ENCODE measurements around the gene CST4. TPM values are rescaled to one million over a fixed set of nuclear protein-coding genes. Genes with fewer than 3 reads are reported as not detected.
A peak's percentile ranks its signal among the peaks of the same experiment; 100 is the strongest.
"Not testable (repeated sequence)": the region's sequence is repeated elsewhere in the genome, so short reads cannot be mapped to it uniquely, and the experiment has no call there.

The CST4 gene
- total RNA-seq, 2 donors from 2014 or later: not detected

GRCh38 chr20:23639490-23639958 is 49.3 kb downstream of the CST4 start:
- no peak overlapping the region for H3K27ac Mint-ChIP-seq
- ATAC-seq (no peak), DNase-seq (ENCODE audit: low spot score) (no peak)
- no peak overlapping the region for H3K4me3 Mint-ChIP-seq
- no peaks in the 10 kb centered on the region for H3K36me3 Mint-ChIP-seq
- peaks cover 0 to 2% of the 10 kb centered on the region in 2 donors for H3K27me3 Mint-ChIP-seq
- peaks cover 5 to 16% of the 10 kb centered on the region in 2 donors for H3K4me1 Mint-ChIP-seq (ENCODE audit: low read depth in 2 of 2)
- no peaks in the 10 kb centered on the region for H3K9me3 Mint-ChIP-seq

GRCh38 chr20:23638309-23638708 is 50.5 kb downstream of the CST4 start:
- peaks cover 5 to 16% of the 10 kb centered on the region in 2 donors for H3K4me1 Mint-ChIP-seq (ENCODE audit: low read depth in 2 of 2)

GRCh38 chr20:23637282-23638221 is 51.3 kb downstream of the CST4 start, which contains the start of gene CST3:
Gene CST3, minus strand, starts transcription at chr20:23637955. Its CDS starts 93 bp downstream, at chr20:23637862.
- Mint-ChIP-seq H3K27me3 (peaks cover 0 to 2% of the 10 kb centered on the region in 2 donors), H3K27ac (peak within 1 kb of the TSS in 1 of 2 donors; percentile 73), H3K4me1 (ENCODE audit: low read depth in 2 of 2) (peaks cover 5 to 16% of the 10 kb centered on the region in 2 donors), H3K4me3 (peak within 1 kb of the TSS; percentile 82), H3K36me3 (no peaks in the 10 kb centered on the region), H3K9me3 (no peaks in the 10 kb centered on the region)
- peak; percentile 61 to 80 for ATAC-seq
- DNase-seq (ENCODE audit: low spot score): peak; percentile 81

More at GRCh38 chr20:23638309-23638708, 50.5 kb downstream of the CST4 start:
- H3K4me3 Mint-ChIP-seq: no peak overlapping the region
- H3K27ac Mint-ChIP-seq: no peak overlapping the region
- no peaks in the 10 kb centered on the region for H3K36me3 Mint-ChIP-seq
- no peak for DNase-seq (ENCODE audit: low spot score)
- ATAC-seq: no peak
- no peaks in the 10 kb centered on the region for H3K9me3 Mint-ChIP-seq
- peaks cover 0 to 2% of the 10 kb centered on the region in 2 donors for H3K27me3 Mint-ChIP-seq

- Mint-ChIP-seq H3K27ac (peak overlapping the region in 1 of 2 donors; percentile 73), H3K4me1 (ENCODE audit: low read depth in 2 of 2) (peaks cover 5 to 16% of the 10 kb centered on the region in 2 donors)
Measured at GRCh38 chr20:23636908-23637281, 51.9 kb downstream of the CST4 start.

DNA sequence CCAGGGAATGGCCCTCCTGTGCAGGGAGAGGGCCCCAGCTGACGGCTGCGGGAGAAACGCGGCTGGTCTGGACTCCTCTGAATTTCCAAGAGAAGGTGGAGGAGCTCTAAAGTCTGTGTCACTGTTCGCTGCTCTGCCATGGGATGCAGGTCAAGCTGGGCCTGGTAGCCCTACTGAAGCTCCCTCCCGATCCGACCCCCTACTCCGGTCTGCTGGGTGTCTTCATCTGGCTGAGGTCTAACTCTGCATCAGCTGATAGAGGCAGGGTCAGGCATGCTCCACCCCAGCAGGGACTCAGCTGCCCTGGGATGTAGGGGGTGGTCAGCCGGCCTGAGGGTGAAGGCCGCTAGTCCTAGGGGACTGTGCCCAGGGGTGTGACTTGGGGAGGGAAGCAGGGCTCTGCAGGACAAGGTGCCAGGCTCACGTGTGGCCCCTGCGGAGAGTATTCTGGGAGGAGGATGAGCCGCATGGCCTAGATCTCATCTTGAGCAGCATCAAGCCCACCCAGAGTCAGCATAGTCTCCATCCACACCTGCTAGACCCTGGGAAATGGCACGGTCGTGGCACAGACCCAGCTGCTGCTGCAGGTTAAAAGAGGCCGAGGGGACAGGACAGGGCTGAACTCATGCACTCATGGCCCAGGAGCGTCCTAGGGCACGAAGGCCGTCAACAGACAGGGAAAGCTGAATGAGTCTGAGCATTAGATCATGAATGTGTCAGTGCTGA is 52.5 kb downstream of the CST4 start:
- Mint-ChIP-seq H3K4me1 (ENCODE audit: low read depth in 2 of 2) (peaks cover 5 to 16% of the 10 kb centered on the region in 2 donors), H3K27me3 (peaks cover 0 to 2% of the 10 kb centered on the region in 2 donors), H3K27ac (peak overlapping the region in 1 of 2 donors; percentile 73), H3K4me3 (peak overlapping the region; percentile 82), H3K9me3 (no peaks in the 10 kb centered on the region), H3K36me3 (no peaks in the 10 kb centered on the region)
- no peak for DNase-seq (ENCODE audit: low spot score)
- no peak for ATAC-seq

More at GRCh38 chr20:23636908-23637281, 51.9 kb downstream of the CST4 start:
- H3K36me3 Mint-ChIP-seq: no peaks in the 10 kb centered on the region
- ATAC-seq (no peak), DNase-seq (ENCODE audit: low spot score) (no peak)
- H3K9me3 Mint-ChIP-seq: no peaks in the 10 kb centered on the region
- H3K4me3 Mint-ChIP-seq: peak overlapping the region; percentile 82
- peaks cover 0 to 2% of the 10 kb centered on the region in 2 donors for H3K27me3 Mint-ChIP-seq

- peaks cover 5 to 16% of the 10 kb centered on the region in 2 donors for H3K4me1 Mint-ChIP-seq (ENCODE audit: low read depth in 2 of 2)
- ATAC-seq; H3K4me3 Mint-ChIP-seq; H3K36me3 Mint-ChIP-seq; DNase-seq (ENCODE audit: low spot score); H3K27ac Mint-ChIP-seq; H3K27me3 Mint-ChIP-seq; H3K9me3 Mint-ChIP-seq: not testable (repeated sequence)
Measured at GRCh38 chr20:23635768-23636090, 53.1 kb downstream of the CST4 start.

Other genes with a start within 250 kb of the CST4 start
- gene CSTL1, start 249.4 kb downstream of the CST4 start, total RNA-seq: not detected
- gene CST11, start 236.2 kb downstream of the CST4 start, total RNA-seq: not detected
- gene CST8, start 197.9 kb downstream of the CST4 start, total RNA-seq: not detected
- not detected for gene CST9L, start 120.6 kb downstream of the CST4 start, total RNA-seq
- gene CST9, start 83.1 kb downstream of the CST4 start, total RNA-seq: not detected
- gene CST3, start 51.1 kb downstream of the CST4 start, total RNA-seq: 10 to 100 TPM in 1 of 2 donors, 1 to 10 TPM in 1; 5.4 to 16.6 TPM
- gene CST1, start 61.9 kb upstream of the CST4 start, total RNA-seq: not detected
- not detected for gene CST2, start 137.7 kb upstream of the CST4 start, total RNA-seq
- not detected for gene CST5, start 190.7 kb upstream of the CST4 start, total RNA-seq

Data from natural killer cell treated with Interleukin-12 subunit alpha and Interleukin-12 subunit beta and Interleukin-15 and Interleukin-18, amount 100 ng/mL, for 72 hours (primary cell).